Kidney tubule cell (primary cell): ENCODE data around the gene RAP2B.
"Not testable (repeated sequence)": the region's sequence is repeated elsewhere in the genome, so short reads cannot be mapped to it uniquely, and the experiment has no call there.

ENCODE experiments used
- DNase-seq: peaks from one replicate; pipeline ENCODE4 v3.0.0-alpha.2; 2018; ENCODE audit warnings: low spot score

RAP2B gene

DNA sequence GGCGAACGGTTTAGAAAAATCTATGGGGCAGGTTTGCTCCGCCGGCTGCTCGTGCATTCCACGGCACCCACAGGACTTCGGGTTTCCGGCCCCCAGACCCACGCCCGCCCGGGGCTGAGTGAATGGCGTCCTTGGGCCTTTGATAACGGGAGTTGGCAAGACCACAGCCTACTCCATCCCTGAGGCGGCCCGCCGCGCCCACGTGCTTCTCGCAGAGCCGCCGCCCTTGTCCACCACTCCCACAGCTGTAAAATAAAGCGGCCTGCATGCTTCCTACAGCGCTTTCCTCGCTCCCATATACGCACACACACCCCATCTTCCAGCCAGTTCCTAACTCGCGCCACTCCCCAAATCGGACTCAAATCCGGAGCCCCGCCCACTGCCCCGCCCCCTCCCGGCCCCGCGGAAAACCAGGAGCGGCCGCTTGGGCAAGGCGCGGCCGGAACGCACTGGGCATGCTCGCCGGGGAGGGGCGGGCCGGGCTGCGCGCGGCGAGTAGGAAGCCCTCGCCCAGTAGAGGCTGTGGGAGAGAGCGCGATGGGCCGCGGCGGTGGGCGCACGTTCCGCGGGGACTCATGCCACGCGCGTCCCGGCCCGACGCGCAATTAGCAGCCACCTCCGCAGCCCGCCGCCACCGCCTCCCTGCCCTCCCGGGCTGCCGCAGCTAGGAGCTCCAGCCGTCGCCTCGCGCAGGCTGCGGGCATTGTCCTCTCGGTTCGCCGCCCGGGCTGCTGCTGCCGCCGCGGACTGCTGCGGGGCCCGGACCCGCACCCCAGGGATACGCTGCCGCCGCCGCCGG lies at the start of gene RAP2B:
TSS of gene RAP2B (plus strand) at position 513 of the 799 bp plus-strand sequence. CDS start 468 bp downstream, outside the sequence.
- DNase-seq: peak; percentile 97

- no peak for DNase-seq
These were observed 48.5 kb upstream of the RAP2B start for GRCh38 chr3:153113541-153113940.

DNA sequence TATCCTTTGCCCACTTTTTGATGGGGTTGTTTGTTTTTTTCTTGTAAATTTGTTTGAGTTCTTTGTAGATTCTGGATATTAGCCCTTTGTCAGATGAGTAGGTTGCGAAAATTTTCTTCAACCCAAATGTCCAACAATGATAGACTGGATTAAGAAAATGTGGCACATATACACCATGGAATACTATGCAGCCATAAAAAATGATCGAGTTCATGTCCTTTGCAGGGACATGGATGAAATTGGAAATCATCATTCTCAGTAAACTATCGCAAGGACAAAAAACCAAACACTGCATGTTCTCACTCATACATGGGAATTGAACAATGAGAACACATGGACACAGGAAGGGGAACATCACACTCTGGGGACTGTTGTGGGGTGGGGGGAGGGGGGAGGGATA lies 47.8 kb upstream of the RAP2B start:
- not testable (repeated sequence) for DNase-seq

- no peak for DNase-seq
These were observed 46.7 kb upstream of the RAP2B start for GRCh38 chr3:153115326-153115725.

DNA sequence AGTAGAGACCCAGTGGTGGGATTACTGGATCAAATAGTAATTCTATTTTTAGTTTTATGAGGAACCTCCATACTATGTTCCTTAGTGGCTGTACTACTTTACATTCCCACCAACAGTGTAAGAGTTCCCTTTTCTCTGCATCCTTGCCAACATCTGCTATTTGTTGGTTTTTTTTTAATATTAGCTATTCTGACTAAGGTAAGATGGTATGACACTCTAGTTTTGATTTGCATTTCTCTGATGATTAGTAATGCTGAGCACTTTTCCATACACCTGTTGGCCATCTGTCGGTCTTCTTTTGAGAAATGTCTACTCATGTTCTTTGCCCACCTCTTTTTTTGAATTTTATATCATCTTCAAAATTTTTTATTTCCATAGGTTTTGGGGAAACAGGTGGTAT lies 34.2 kb upstream of the RAP2B start:
- DNase-seq: no peak

- DNase-seq: no peak
These were observed 32.6 kb upstream of the RAP2B start for GRCh38 chr3:153129426-153129825.

GRCh38 chr3:153129866-153130265 lies 32.2 kb upstream of the RAP2B start:
- no peak for DNase-seq

DNA sequence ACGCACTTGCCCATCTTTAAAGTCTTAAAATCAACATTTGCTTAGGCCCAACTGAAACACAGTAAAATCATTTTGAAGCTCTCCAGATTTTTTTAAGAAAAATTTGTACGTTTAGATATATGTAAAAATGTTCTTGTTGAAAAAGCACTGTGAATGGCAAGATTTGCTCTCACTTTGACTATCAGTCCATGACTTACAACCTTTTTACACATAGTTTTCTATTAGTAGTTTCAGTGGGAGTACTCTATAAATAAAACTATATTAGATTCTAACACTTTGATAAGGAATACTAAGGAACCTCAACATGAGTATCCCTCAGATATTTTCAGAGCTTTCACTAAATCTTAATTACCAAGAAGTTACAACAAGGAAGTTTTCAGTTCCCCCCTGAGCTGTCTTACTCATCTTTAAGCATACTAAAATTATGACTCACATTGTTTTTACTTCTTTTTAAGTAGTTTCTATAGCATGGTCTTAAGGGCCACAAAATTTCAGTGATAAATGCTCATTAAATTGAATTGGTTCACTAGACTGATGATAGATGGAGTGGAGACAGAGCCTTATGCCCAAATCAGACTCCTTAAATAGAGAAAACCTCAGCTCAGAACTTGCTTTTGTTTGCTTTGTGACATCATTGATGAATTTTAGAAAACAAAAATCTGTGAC lies 31.6 kb upstream of the RAP2B start:
- peak; percentile 86 for DNase-seq

DNA sequence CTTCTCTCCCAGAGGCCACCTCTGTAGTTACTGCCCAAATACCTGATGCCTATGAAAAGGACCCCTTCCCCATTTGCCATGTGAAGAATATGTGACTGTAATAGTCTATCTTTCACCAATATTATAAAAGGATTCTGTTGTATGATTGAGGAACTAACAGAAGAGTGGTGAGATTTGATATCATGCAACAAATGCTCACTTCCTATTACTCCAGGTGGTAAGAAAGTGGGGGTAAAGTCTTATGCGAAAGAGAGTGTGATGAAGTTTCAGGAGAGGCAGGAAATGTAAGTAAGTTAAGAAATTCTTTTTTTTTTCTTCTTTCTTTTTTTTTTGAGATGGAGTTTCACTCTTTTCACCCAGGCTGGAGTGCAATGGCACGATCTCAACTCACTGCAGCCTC lies 24.4 kb upstream of the RAP2B start:
- DNase-seq: no peak

- DNase-seq: peak; percentile 99
These were observed 23.5 kb upstream of the RAP2B start for GRCh38 chr3:153138276-153139210.

DNA sequence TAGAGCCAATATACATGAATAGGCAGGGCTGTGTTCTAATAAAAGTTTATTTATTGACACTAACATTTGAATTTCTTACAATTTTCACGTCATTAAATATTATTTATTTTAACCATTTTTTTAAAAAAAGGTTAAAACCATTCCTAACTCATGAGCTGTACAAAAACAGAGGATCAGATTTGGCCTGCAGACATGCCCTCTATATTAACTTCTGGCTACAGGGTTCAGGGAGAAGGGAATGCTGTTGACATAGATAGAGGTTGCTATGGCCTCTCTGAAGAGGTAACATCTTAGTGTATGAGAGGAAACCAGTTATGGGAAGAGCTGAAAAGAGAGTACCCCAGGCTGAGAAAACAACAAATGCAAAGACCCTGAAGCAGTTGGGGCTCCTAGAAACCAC lies 19.1 kb upstream of the RAP2B start:
- no peak for DNase-seq

- DNase-seq: no peak
These were observed 18.0 kb upstream of the RAP2B start for GRCh38 chr3:153144071-153144470.

- peak; percentile 63 for DNase-seq
These were observed 17.2 kb upstream of the RAP2B start for GRCh38 chr3:153144779-153145178.

DNA sequence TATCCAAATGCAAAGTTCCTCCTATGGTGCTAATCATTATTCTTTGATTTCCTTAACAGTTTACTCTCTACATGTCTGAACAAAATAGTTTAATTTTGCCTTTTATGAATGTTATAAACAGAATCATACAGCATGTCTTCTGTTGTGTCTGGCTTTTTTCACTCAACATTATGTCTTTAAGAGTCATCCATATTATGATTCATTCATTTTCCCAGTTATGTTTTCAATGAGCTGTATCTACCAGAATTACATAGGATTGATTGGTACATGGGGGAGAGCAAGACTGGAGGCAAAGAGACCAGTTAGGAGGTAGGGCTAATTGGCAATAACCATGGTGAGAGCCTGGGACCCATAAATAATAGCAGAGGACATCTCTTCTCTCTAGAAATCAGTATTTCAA lies 16.6 kb upstream of the RAP2B start:
- no peak for DNase-seq

DNA sequence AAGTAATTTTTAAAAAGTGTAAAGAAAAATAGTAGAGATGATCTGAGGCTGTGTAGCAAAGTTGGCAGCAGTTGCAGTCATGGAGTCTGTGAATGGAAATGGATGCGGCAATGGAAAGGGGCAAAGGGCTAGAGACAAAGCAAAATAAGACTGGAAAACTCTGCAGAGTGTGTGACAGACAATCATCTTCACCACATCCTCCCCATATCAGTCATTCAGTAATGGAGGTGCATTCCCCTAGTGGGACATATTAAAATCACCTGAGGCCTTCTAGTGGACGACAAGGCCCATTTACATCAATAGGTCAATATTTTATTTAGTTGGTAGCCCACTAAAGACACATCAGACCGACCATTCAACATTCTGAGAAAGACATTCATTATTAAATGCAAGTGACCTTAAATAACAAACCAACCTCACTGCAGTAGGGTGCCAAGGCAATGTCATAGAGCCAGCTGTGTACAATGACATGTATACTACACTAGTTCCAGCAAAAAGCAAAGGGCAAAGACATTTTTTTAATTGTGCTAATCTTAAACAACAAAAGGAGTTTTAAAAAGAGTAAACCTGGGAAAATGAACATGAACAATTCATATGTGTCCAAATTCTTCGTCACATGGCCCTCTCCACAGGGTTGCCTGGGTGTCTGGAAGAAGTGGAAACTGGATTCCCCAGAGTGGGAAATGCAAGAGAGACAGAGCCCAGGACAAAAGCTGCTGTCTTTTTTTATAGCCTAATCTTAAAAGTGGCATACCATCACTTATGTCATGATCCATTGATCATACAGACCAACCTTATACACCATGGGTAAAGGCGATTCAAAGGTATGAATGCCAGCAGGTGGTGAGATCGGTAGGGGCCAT lies 15.6 kb upstream of the RAP2B start:
- DNase-seq: no peak

- DNase-seq: no peak
These were observed 11.0 kb upstream of the RAP2B start for GRCh38 chr3:153150991-153151390.

DNA sequence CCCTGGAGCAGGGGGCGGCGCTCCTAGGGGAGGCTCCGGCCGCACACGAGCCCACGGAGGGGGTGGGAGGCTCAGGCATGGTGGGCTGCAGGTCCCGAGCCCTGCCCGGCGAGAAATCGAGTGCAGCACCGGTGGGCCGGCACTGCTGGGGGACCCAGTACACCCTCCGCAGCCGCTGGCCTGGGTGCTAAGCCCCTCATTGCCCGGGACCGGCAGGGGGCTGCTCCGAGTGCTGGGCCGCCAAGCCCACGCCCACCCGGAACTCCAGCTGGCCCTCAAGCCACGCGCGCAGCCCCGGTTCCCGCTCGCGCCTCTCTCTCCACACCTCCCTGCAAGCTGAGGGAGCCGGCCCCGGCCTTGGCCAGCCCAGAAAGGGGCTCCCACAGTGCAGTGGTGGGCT lies 6.2 kb upstream of the RAP2B start:
- not testable (repeated sequence) for DNase-seq

DNA sequence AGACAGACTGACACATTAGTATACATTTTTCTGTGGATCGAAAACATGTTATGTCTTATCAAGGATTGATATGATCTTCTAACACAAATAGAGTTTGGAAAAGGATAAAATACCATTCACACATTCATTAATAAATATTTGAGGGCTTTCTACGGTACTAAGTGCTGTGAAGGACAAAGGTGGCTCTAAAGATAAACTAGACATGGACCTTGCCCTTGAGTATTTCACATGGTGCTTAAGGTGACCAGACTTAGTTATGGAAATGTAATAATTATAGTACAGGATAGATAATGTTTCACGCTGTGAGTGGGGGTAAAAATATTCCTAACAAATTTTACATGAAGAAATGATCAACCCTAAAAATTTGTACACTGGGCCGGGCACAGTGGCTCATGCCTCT lies 3.8 kb upstream of the RAP2B start:
- DNase-seq: no peak

GRCh38 chr3:153158961-153159735 lies 2.9 kb upstream of the RAP2B start:
- DNase-seq: peak; percentile 81

GRCh38 chr3:153159771-153160397 lies 2.1 kb upstream of the RAP2B start:
- no peak for DNase-seq
